Measurements from ENCODE around the gene GJC3.
"Not testable (repeated sequence)": the region's sequence is repeated elsewhere in the genome, so short reads cannot be mapped to it uniquely, and the experiment has no call there.

GJC3 gene

GRCh38 chr7:99953649-99954048 lies 24.2 kb upstream of the GJC3 start:
- no peak for ATAC-seq

GRCh38 chr7:99952649-99953048 lies 23.2 kb upstream of the GJC3 start:
- ATAC-seq, result not testable (repeated sequence)

More at GRCh38 chr7:99953649-99954048, 24.2 kb upstream of the GJC3 start:
- no peak for TF ChIP-seq POU6F1 (CRISPR knock-in tag; IDR thresholded peaks at IDR 0.05; ENCODE audit: borderline replicate concordance, low read depth)
- no peak for TF ChIP-seq TOX (CRISPR knock-in tag; IDR thresholded peaks at IDR 0.05; ENCODE audit: borderline replicate concordance)
- TF ChIP-seq ZNF70 (CRISPR knock-in tag; IDR thresholded peaks at IDR 0.05), result no peak
- no peak for TF ChIP-seq SNAI2 (CRISPR knock-in tag; IDR thresholded peaks at IDR 0.05)
- no peak for TF ChIP-seq ISL1 (CRISPR knock-in tag; IDR thresholded peaks at IDR 0.05)
- TF ChIP-seq RARB (CRISPR knock-in tag; IDR thresholded peaks at IDR 0.05), result no peak
- TF ChIP-seq TSHZ2 (CRISPR knock-in tag; IDR thresholded peaks at IDR 0.05), result no peak
- no peak for TF ChIP-seq ESRRG (CRISPR knock-in tag; IDR thresholded peaks at IDR 0.05)
- no peak for TF ChIP-seq PPARA (CRISPR knock-in tag; IDR thresholded peaks at IDR 0.05; ENCODE audit: borderline replicate concordance)
- no peak for TF ChIP-seq CSDC2 (CRISPR knock-in tag; IDR thresholded peaks at IDR 0.05)
- no peak for TF ChIP-seq PATZ1 (CRISPR knock-in tag; IDR thresholded peaks at IDR 0.05; ENCODE audit: borderline replicate concordance)
- no peak for TF ChIP-seq TCF4 (CRISPR knock-in tag; IDR thresholded peaks at IDR 0.05; ENCODE audit: borderline replicate concordance)
- no peak for TF ChIP-seq ZNF565 (CRISPR knock-in tag; conservative IDR thresholded peaks at IDR 0.05; ENCODE audit: low read depth)

- not testable (repeated sequence) for ATAC-seq
Observed at GRCh38 chr7:99950819-99951218, 21.4 kb upstream of the GJC3 start.

GRCh38 chr7:99949645-99950228 lies 20.3 kb upstream of the GJC3 start:
- TF ChIP-seq ZNF565 (CRISPR knock-in tag; conservative IDR thresholded peaks at IDR 0.05; ENCODE audit: low read depth) (no peak), ISL1 (CRISPR knock-in tag; IDR thresholded peaks at IDR 0.05) (no peak)
- ATAC-seq, result peak; percentile 60; the same call in 2 of the 3 replicates

GRCh38 chr7:99947608-99948007 lies 18.2 kb upstream of the GJC3 start:
- ATAC-seq, result no peak
- TF ChIP-seq ZFP3 (CRISPR knock-in tag; IDR thresholded peaks at IDR 0.05), result no peak
- TF ChIP-seq ARNTL (CRISPR knock-in tag; IDR thresholded peaks at IDR 0.05; ENCODE audit: borderline replicate concordance, low read depth), result no peak
- no peak for TF ChIP-seq ZC3H10 (CRISPR knock-in tag; IDR thresholded peaks at IDR 0.05)
- no peak for TF ChIP-seq ZFP30 (CRISPR knock-in tag; IDR thresholded peaks at IDR 0.05)
- no peak for TF ChIP-seq CSDC2 (CRISPR knock-in tag; IDR thresholded peaks at IDR 0.05)
- TF ChIP-seq ESRRG (CRISPR knock-in tag; IDR thresholded peaks at IDR 0.05), result no peak
- TF ChIP-seq CSRNP3 (CRISPR knock-in tag; IDR thresholded peaks at IDR 0.05), result no peak

Data from SK-N-SH treated with all-trans-retinoic acid at 6 μM for 48 hours (cell line).